ENCODE data around the gene KL. TPM values are rescaled to one million over a fixed set of nuclear protein-coding genes. Genes with fewer than 3 reads are reported as not detected.

The KL gene
- total and polyA plus RNA-seq, 2 experiments from 2014 or later: 0.03 TPM; not detected in 1

GRCh38 chr13:33099860-33100259 is 83.6 kb downstream of the KL start (continued):
- TF ChIP-seq POLR2AphosphoS5 (IDR thresholded peaks at IDR 0.05; ENCODE audit: low read depth) (no peak), STAT1 (IDR thresholded peaks at IDR 0.05; ENCODE audit: unreplicated experiment) (no peak), NANOG (IDR thresholded peaks at IDR 0.05; ENCODE audit: borderline replicate concordance) (no peak), CREB1 (CRISPR knock-in tag; IDR thresholded peaks at IDR 0.05; ENCODE audit: low read depth) (no peak), ZNF114 (CRISPR knock-in tag; IDR thresholded peaks at IDR 0.05) (no peak)
- TF ChIP-seq, protein P1, sequence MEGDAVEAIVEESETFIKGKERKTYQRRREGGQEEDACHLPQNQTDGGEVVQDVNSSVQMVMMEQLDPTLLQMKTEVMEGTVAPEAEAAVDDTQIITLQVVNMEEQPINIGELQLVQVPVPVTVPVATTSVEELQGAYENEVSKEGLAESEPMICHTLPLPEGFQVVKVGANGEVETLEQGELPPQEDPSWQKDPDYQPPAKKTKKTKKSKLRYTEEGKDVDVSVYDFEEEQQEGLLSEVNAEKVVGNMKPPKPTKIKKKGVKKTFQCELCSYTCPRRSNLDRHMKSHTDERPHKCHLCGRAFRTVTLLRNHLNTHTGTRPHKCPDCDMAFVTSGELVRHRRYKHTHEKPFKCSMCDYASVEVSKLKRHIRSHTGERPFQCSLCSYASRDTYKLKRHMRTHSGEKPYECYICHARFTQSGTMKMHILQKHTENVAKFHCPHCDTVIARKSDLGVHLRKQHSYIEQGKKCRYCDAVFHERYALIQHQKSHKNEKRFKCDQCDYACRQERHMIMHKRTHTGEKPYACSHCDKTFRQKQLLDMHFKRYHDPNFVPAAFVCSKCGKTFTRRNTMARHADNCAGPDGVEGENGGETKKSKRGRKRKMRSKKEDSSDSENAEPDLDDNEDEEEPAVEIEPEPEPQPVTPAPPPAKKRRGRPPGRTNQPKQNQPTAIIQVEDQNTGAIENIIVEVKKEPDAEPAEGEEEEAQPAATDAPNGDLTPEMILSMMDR (conservative IDR thresholded peaks at IDR 0.05; ENCODE audit: low read depth in 2 of 2): no peak
- TF ChIP-seq, protein P2, sequence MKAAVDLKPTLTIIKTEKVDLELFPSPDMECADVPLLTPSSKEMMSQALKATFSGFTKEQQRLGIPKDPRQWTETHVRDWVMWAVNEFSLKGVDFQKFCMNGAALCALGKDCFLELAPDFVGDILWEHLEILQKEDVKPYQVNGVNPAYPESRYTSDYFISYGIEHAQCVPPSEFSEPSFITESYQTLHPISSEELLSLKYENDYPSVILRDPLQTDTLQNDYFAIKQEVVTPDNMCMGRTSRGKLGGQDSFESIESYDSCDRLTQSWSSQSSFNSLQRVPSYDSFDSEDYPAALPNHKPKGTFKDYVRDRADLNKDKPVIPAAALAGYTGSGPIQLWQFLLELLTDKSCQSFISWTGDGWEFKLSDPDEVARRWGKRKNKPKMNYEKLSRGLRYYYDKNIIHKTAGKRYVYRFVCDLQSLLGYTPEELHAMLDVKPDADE (IDR thresholded peaks at IDR 0.05): no peak

DNA sequence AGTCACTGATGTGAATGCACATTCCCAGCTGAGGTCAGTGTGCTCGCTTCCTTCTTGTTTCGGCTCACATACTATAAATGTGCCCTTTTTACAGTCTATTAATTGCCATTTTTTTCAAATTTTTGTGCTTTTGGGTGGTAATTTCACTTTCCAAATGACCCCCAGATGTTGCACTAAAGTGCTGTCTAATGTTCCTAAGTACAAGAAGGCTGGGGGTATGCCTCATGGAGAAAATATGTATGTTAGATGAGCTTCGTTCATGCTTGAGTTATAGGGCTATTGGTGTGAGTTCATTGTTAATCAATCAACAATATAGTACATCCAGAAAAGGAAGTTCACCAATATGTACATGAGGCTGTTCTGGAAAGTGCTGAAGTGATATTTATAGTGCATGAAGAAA is 84.7 kb downstream of the KL start:
- no peaks in the 10 kb centered on the region for H3K4me1 ChIP-seq (ENCODE audit: insufficient read depth)
- H2AFZ ChIP-seq: no peak overlapping the region
- no peaks in the 10 kb centered on the region for H3K27me3 Mint-ChIP-seq (ENCODE audit: insufficient read depth, low read depth, poor library complexity)
- no peak overlapping the region for H3K4me2 ChIP-seq
- no peak overlapping the region for H3K27ac Mint-ChIP-seq
- H3K4me3 Mint-ChIP-seq: no peak overlapping the region
- no peak overlapping the region for H3K4me3 ChIP-seq
- no peaks in the 10 kb centered on the region; the same call in 2 of the 3 replicates for H3K4me1 Mint-ChIP-seq
- ATAC-seq (no peak), DNase-seq (ENCODE audit: low spot score) (no peak)
- peaks cover 13% of the 10 kb centered on the region; the same call in 1 of the 2 replicates for H3K9me2 ChIP-seq (ENCODE audit: insufficient read depth)
- H3F3A ChIP-seq (replicated peaks; ENCODE audit: low read depth): no peaks in the 10 kb centered on the region
- H3K27ac ChIP-seq (ENCODE audit: low read depth): no peak overlapping the region
- no peaks in the 10 kb centered on the region for H3K27me3 ChIP-seq (ENCODE audit: insufficient read depth)
- H3K36me3 Mint-ChIP-seq (ENCODE audit: low read depth): no peaks in the 10 kb centered on the region
- no peaks in the 10 kb centered on the region for H4K20me1 ChIP-seq (replicated peaks; ENCODE audit: insufficient read depth)
- no peaks in the 10 kb centered on the region; the same call in 2 of the 3 replicates for H3K9me3 Mint-ChIP-seq
- H3K36me3 ChIP-seq (ENCODE audit: insufficient read depth): no peaks in the 10 kb centered on the region
- no peaks in the 10 kb centered on the region for H3K79me2 ChIP-seq (replicated peaks; ENCODE audit: insufficient read depth)
- TF ChIP-seq, protein P1 (conservative IDR thresholded peaks at IDR 0.05; ENCODE audit: low read depth in 2 of 2): no peak
- TF ChIP-seq NANOG (IDR thresholded peaks at IDR 0.05; ENCODE audit: borderline replicate concordance) (no peak), ZNF114 (CRISPR knock-in tag; IDR thresholded peaks at IDR 0.05) (no peak), EZH2 (IDR thresholded peaks at IDR 0.05; ENCODE audit: low read depth, unreplicated experiment) (no peak), POLR2AphosphoS5 (IDR thresholded peaks at IDR 0.05; ENCODE audit: low read depth) (no peak)
- TF ChIP-seq, protein P3, sequence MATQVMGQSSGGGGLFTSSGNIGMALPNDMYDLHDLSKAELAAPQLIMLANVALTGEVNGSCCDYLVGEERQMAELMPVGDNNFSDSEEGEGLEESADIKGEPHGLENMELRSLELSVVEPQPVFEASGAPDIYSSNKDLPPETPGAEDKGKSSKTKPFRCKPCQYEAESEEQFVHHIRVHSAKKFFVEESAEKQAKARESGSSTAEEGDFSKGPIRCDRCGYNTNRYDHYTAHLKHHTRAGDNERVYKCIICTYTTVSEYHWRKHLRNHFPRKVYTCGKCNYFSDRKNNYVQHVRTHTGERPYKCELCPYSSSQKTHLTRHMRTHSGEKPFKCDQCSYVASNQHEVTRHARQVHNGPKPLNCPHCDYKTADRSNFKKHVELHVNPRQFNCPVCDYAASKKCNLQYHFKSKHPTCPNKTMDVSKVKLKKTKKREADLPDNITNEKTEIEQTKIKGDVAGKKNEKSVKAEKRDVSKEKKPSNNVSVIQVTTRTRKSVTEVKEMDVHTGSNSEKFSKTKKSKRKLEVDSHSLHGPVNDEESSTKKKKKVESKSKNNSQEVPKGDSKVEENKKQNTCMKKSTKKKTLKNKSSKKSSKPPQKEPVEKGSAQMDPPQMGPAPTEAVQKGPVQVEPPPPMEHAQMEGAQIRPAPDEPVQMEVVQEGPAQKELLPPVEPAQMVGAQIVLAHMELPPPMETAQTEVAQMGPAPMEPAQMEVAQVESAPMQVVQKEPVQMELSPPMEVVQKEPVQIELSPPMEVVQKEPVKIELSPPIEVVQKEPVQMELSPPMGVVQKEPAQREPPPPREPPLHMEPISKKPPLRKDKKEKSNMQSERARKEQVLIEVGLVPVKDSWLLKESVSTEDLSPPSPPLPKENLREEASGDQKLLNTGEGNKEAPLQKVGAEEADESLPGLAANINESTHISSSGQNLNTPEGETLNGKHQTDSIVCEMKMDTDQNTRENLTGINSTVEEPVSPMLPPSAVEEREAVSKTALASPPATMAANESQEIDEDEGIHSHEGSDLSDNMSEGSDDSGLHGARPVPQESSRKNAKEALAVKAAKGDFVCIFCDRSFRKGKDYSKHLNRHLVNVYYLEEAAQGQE (IDR thresholded peaks at IDR 0.05; ENCODE audit: unreplicated experiment): no peak
- TF ChIP-seq, protein P4, sequence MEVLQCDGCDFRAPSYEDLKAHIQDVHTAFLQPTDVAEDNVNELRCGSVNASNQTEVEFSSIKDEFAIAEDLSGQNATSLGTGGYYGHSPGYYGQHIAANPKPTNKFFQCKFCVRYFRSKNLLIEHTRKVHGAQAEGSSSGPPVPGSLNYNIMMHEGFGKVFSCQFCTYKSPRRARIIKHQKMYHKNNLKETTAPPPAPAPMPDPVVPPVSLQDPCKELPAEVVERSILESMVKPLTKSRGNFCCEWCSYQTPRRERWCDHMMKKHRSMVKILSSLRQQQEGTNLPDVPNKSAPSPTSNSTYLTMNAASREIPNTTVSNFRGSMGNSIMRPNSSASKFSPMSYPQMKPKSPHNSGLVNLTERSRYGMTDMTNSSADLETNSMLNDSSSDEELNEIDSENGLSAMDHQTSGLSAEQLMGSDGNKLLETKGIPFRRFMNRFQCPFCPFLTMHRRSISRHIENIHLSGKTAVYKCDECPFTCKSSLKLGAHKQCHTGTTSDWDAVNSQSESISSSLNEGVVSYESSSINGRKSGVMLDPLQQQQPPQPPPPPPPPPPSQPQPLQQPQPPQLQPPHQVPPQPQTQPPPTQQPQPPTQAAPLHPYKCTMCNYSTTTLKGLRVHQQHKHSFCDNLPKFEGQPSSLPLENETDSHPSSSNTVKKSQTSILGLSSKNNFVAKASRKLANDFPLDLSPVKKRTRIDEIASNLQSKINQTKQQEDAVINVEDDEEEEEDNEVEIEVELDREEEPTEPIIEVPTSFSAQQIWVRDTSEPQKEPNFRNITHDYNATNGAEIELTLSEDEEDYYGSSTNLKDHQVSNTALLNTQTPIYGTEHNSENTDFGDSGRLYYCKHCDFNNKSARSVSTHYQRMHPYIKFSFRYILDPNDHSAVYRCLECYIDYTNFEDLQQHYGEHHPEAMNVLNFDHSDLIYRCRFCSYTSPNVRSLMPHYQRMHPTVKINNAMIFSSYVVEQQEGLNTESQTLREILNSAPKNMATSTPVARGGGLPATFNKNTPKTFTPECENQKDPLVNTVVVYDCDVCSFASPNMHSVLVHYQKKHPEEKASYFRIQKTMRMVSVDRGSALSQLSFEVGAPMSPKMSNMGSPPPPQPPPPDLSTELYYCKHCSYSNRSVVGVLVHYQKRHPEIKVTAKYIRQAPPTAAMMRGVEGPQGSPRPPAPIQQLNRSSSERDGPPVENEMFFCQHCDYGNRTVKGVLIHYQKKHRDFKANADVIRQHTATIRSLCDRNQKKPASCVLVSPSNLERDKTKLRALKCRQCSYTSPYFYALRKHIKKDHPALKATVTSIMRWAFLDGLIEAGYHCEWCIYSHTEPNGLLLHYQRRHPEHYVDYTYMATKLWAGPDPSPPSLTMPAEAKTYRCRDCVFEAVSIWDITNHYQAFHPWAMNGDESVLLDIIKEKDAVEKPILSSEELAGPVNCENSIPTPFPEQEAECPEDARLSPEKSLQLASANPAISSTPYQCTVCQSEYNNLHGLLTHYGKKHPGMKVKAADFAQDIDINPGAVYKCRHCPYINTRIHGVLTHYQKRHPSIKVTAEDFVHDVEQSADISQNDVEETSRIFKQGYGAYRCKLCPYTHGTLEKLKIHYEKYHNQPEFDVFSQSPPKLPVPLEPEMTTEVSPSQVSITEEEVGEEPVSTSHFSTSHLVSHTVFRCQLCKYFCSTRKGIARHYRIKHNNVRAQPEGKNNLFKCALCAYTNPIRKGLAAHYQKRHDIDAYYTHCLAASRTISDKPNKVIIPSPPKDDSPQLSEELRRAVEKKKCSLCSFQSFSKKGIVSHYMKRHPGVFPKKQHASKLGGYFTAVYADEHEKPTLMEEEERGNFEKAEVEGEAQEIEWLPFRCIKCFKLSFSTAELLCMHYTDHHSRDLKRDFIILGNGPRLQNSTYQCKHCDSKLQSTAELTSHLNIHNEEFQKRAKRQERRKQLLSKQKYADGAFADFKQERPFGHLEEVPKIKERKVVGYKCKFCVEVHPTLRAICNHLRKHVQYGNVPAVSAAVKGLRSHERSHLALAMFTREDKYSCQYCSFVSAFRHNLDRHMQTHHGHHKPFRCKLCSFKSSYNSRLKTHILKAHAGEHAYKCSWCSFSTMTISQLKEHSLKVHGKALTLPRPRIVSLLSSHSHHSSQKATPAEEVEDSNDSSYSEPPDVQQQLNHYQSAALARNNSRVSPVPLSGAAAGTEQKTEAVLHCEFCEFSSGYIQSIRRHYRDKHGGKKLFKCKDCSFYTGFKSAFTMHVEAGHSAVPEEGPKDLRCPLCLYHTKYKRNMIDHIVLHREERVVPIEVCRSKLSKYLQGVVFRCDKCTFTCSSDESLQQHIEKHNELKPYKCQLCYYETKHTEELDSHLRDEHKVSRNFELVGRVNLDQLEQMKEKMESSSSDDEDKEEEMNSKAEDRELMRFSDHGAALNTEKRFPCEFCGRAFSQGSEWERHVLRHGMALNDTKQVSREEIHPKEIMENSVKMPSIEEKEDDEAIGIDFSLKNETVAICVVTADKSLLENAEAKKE (CRISPR knock-in tag; IDR thresholded peaks at IDR 0.05): no peak
